A549 (cell line): Measurements from ENCODE around the gene NBR1. TPM values are rescaled to one million over a fixed set of nuclear protein-coding genes. Genes with fewer than 3 reads are reported as not detected.
"Not testable (repeated sequence)": the region's sequence is repeated elsewhere in the genome, so short reads cannot be mapped to it uniquely, and the experiment has no call there.

Source experiments
- ATAC-seq, 2 experiments: fragments of 200-7000 bp in 1 of 2; fragments of >200 bp in 1 of 2; cut with Nextera tagmentation in 1 of 2; cut with Tn5 transposase in 1 of 2; 3 replicates each; pipeline versions ENCODE4 v1.8.0 to v1.9.1; 2018 to 2020; ENCODE audit warnings: mild to moderate bottlenecking in 1 of 2, moderate library complexity in 1 of 2
- CTCF ChIA-PET: fragments of 300-600 bp; sonication (Branson Sonifier 250); formaldehyde crosslinking; extraction: SDS; loops from one replicate; lab custom pipeline; 2021; ENCODE audit warnings: antibody characterized with exemption, inconsistent platforms; lab: Yijun Ruan, JAX
- POLR2A ChIA-PET: fragments of 350-600 bp; formaldehyde crosslinking; extraction: SDS; loops from one replicate; lab custom pipeline; 2021; ENCODE audit warnings: antibody characterized with exemption, inconsistent platforms; lab: Yijun Ruan, JAX
- DNase-seq, 2 experiments: peaks; one replicate each; pipeline versions ENCODE4 v3.0.0 to v3.0.0-alpha.2; 2011 to 2016; ENCODE audit warnings: low read depth in 1 of 2, low spot score in 1 of 2
- FAIRE-seq: peaks from 2 replicates; lab custom pipeline; 2011; peaks lifted over from hg19 to GRCh38; lab: Jason Lieb, UNC
- H3K27ac ChIP-seq, 2 experiments: fragments of >200 bp; sonication (Bioruptor Twin); formaldehyde crosslinking; 3 replicates each; pipeline ENCODE4 v1.5.1; 2016 to 2017
- H3K4me1 ChIP-seq: fragments of >200 bp; sonication (Bioruptor Twin); formaldehyde crosslinking; 3 replicates; pipeline ENCODE4 v1.6.1; 2016
- H3K4me2 ChIP-seq: fragments of >200 bp; sonication (Bioruptor Twin); formaldehyde crosslinking; 3 replicates; pipeline ENCODE4 v1.6.1; 2016
- H3K4me3 ChIP-seq: fragments of >200 bp; sonication (Bioruptor Twin); formaldehyde crosslinking; 3 replicates; pipeline ENCODE4 v1.5.1; 2016
- H3K9me3 ChIP-seq: fragments of >200 bp; sonication (Bioruptor Twin); formaldehyde crosslinking; 3 replicates; pipeline ENCODE4 v1.6.1; 2016
- E2F6 ChIP-seq: IDR thresholded peaks from 2 replicates; pipeline ENCODE4 v1.6.1; 2012; ENCODE audit warnings: low read depth, borderline replicate concordance
- ELK1 ChIP-seq: fragments of 150-350 bp; IDR thresholded peaks from 2 replicates; pipeline ENCODE4 v1.6.1; 2014; ENCODE audit warnings: low read depth, mild to moderate bottlenecking, low read length
- HDAC2 ChIP-seq: fragments of 200-600 bp; sonication (generic); IDR thresholded peaks from 2 replicates; pipeline ENCODE4 v1.6.1; 2016
- HES2 ChIP-seq: fragments of >200 bp; sonication (Bioruptor Twin); formaldehyde crosslinking; IDR thresholded peaks from 2 replicates; pipeline ENCODE4 v1.6.1; 2016
- HOXA7 ChIP-seq: fragments of 250-450 bp; sonication (Bioruptor Pico); IDR thresholded peaks from 2 replicates; pipeline ENCODE4 v1.5.0; 2020; ENCODE audit warnings: mild to moderate bottlenecking, moderate library complexity
- HOXB13 ChIP-seq: fragments of 250-450 bp; sonication (Bioruptor Pico); IDR thresholded peaks from 2 replicates; pipeline ENCODE4 v1.5.0; 2020; ENCODE audit warnings: low read depth, mild to moderate bottlenecking, moderate library complexity
- JUN ChIP-seq, 2 experiments: fragments of >200 bp; sonication (Bioruptor Twin); formaldehyde crosslinking; IDR thresholded peaks; 2 replicates in 1 of 2; 3 replicates in 1 of 2; pipeline ENCODE4 v1.6.1; 2016 to 2017
- MAFK ChIP-seq: fragments of 450-650 bp; IDR thresholded peaks from 2 replicates; pipeline ENCODE4 v1.6.1; 2014; ENCODE audit not compliant: partially characterized antibody
- RAD21 ChIP-seq, 2 experiments: fragments of >200 bp in 1 of 2; sonication (Bioruptor Twin) in 1 of 2; formaldehyde crosslinking in 1 of 2; IDR thresholded peaks in 1 of 2; conservative IDR thresholded peaks in 1 of 2; 2 replicates in 1 of 2; 3 replicates in 1 of 2; pipeline ENCODE4 v1.6.1; 2012 to 2018; ENCODE audit warnings: inconsistent platforms in 1 of 2
- RARB ChIP-seq: fragments of 250-450 bp; sonication (Bioruptor Pico); IDR thresholded peaks from 2 replicates; pipeline ENCODE4 v1.8.0; 2021; ENCODE audit warnings: mild to moderate bottlenecking, moderate library complexity
- RCOR1 ChIP-seq: fragments of 150-350 bp; IDR thresholded peaks from 2 replicates; pipeline ENCODE4 v1.6.1; 2014; ENCODE audit warnings: antibody characterized with exemption, low read length, low read depth
- ZSCAN20 ChIP-seq: fragments of 250-450 bp; sonication (Bioruptor Pico); IDR thresholded peaks from 2 replicates; pipeline ENCODE4 v1.8.0; 2022; ENCODE audit warnings: mild to moderate bottlenecking, moderate library complexity
- WGBS: methylation state at CpG from one replicate; pipeline ENCODE4 v1.1.6; 2017; ENCODE audit errors: missing lambda C conversion rate; 5-methylcytosine and 5-hydroxymethylcytosine counted together
- polyA plus RNA-seq, 4 experiments: library from polyadenylated mRNA; depleted of rRNA in 3 of 4; stranded (reverse); fragments of >200 nt; fragmentation: RNase III in 1 of 4; extraction: RNeasy Plus Mini Kit Qiagen cat#74134 plus additional on column Dnase treatment in 1 of 4; gene quantifications; 2 replicates in 3 of 4; 3 replicates in 1 of 4; pipeline ENCODE4 v1.2.3, GENCODE V29; 2011 to 2017

NBR1 gene
- polyA plus RNA-seq, 2 of the 4 experiments (the other 2 are of a cell fraction): 41.8 to 86.8 TPM

DNA sequence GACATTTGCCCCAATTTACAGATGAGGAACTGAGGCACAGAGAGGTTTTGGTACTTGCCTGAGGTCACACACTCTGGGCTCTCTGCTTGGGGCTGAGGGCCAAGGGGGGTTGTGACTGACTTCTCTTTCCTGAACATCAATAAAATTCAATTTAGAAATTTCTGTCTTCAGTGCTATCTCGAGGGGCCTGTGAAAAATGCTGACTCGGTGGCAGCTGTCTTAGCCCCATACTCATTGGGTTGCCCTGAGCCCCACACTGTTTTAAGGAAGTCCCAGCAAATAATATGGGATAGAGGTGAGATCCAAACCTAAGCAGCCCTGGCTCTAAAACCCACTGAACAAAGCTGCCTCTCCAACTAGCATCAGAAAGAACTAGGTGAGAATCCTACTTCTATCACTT, 38.9 kb upstream of the NBR1 start:
- ChIA-PET CTCF (interaction anchor here (1.0 kb wide), 1 partner anchor 50 kb away, joined by 3 read pairs; no protein-coding TSS in a partner anchor), POLR2A (no interaction called here)
- Histone ChIP-seq H3K27ac (no peak overlapping the region), H3K9me3 (no peaks in the 10 kb centered on the region), H3K4me1 (no peaks in the 10 kb centered on the region), H3K4me2 (no peak overlapping the region), H3K4me3 (no peak overlapping the region)
- FAIRE-seq (no peak), ATAC-seq (no peak), DNase-seq (no peak)
- WGBS: 95% methylated on average over 2 of the region's 2 CpGs
- TF ChIP-seq MAFK (peak; percentile 75), RARB (CRISPR knock-in tag) (no peak)

- not testable (repeated sequence) for DNase-seq, ATAC-seq, H3K9me3 ChIP-seq, H3K4me3 ChIP-seq, H3K4me2 ChIP-seq, FAIRE-seq, H3K4me1 ChIP-seq, H3K27ac ChIP-seq
- CTCF ChIA-PET: interaction anchor here (0.7 kb wide), 1 partner anchor 15 kb away, joined by 5 read pairs; no protein-coding TSS in a partner anchor
- POLR2A ChIA-PET: interaction anchor here (0.6 kb wide), 1 partner anchor 15 kb away, joined by 3 read pairs; no protein-coding TSS in a partner anchor
- 92% methylated on average over 5 of the region's 5 CpGs for WGBS
Measured at GRCh38 chr17:43133439-43133838, 37.6 kb upstream of the NBR1 start.

- ChIA-PET CTCF (interaction anchor here (1.2 to 1.4 kb wide), 3 partner anchors 18 to 44 kb away, joined by 3 read pairs; no protein-coding TSS in a partner anchor), POLR2A (no interaction called here)
- FAIRE-seq (no peak), DNase-seq (no peak), ATAC-seq (no peak; a peak in 1 of 6 replicates)
- no peak for TF ChIP-seq E2F6
- no peak for TF ChIP-seq HES2
- H3K4me3 ChIP-seq: no peak overlapping the region
- H3K4me2 ChIP-seq: no peak overlapping the region
- H3K27ac ChIP-seq: no peak overlapping the region
- H3K9me3 ChIP-seq: no peaks in the 10 kb centered on the region
- H3K4me1 ChIP-seq: no peaks in the 10 kb centered on the region
- WGBS: 92% methylated on average over 25 of the region's 25 CpGs
Measured at GRCh38 chr17:43134774-43135453, 36.1 kb upstream of the NBR1 start.

- WGBS: 92% methylated on average over 19 of the region's 19 CpGs
- DNase-seq: no peak
- TF ChIP-seq RCOR1 (no peak), JUN (IDR thresholded peaks at IDR 0.05) (no peak), HOXA7 (CRISPR knock-in tag) (no peak), HOXB13 (CRISPR knock-in tag) (no peak), ZSCAN20 (CRISPR knock-in tag) (no peak), HDAC2 (no peak), RAD21 (conservative IDR thresholded peaks at IDR 0.05 in 1 of 2, IDR thresholded peaks at IDR 0.05 in 1 of 2) (no peak), HES2 (no peak), ELK1 (no peak)
- TF ChIP-seq, all 56 proteins: peak for 0
- Histone ChIP-seq H3K27ac (no peak overlapping the region), H3K4me2 (no peak overlapping the region), H3K4me3 (no peak overlapping the region), H3K4me1 (no peaks in the 10 kb centered on the region), H3K9me3 (no peaks in the 10 kb centered on the region)
- ATAC-seq (0 out of 6 replicates have a peak, but pooled peaks of 1 of the 2 experiments have one; percentile 20), FAIRE-seq (no peak)
- CTCF ChIA-PET: interaction anchor here (1.2 to 1.4 kb wide), 3 partner anchors 18 to 44 kb away, joined by 3 read pairs; no protein-coding TSS in a partner anchor
- POLR2A ChIA-PET: no interaction called here
Measured at GRCh38 chr17:43135454-43135819, 35.6 kb upstream of the NBR1 start.

GRCh38 chr17:43136574-43136973, 34.4 kb upstream of the NBR1 start:
- H3K9me3 ChIP-seq, ATAC-seq, H3K27ac ChIP-seq, DNase-seq, POLR2A ChIA-PET, CTCF ChIA-PET, FAIRE-seq, H3K4me1 ChIP-seq, H3K4me2 ChIP-seq, H3K4me3 ChIP-seq: not testable (repeated sequence)
- WGBS: 90% methylated on average over 3 of the region's 3 CpGs

DNA sequence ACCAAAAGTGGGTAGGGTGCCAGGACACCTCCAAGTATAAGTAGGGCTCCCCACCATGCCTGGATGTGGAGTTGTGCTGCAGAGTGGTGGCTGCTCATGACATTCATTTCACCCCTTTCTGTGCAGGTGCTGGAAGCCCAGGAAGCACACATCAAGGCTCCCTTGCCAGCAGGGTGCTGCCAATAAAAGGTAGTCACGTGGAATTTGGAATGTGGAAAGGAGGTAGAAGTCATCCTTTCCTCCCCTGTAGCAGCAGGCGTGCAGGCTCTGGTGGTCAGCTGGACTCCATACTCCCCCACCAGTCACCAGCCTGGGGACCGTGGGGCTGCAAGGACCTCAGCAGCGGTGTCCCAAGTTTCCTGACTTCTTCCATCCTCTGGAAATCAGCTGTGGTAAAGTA, 32.5 kb upstream of the NBR1 start:
- CTCF ChIA-PET, H3K27ac ChIP-seq, H3K4me3 ChIP-seq, DNase-seq, H3K4me1 ChIP-seq, H3K4me2 ChIP-seq, H3K9me3 ChIP-seq, FAIRE-seq, ATAC-seq: not testable (repeated sequence)
- POLR2A ChIA-PET: interaction anchor here (0.7 to 1.0 kb wide), 2 partner anchors 9 to 141 kb away, joined by 3 to 5 read pairs; no protein-coding TSS in a partner anchor
- WGBS: 90% methylated on average over 4 of the region's 4 CpGs
